ENCODE results near the gene SLC5A4.

SLC5A4 gene

GRCh38 chr22:32249231-32249630 is 5.9 kb downstream of the SLC5A4 start:
- DNase-seq (ENCODE audit: extremely low spot score) = no peak
- TF ChIP-seq CTCF (IDR thresholded peaks at IDR 0.05; ENCODE audit: control extremely low read depth, extremely low read depth, low read depth, missing control alignments) = no peak
- POLR2A ChIA-PET = no interaction called here
- CTCF ChIA-PET = interaction anchor here (1.6 kb wide), 1 partner anchor 17 kb away, joined by 6 read pairs; no protein-coding TSS in a partner anchor

- ChIA-PET CTCF (no interaction called here), POLR2A (no interaction called here)
- DNase-seq (ENCODE audit: extremely low spot score) = no peak
- no peak for TF ChIP-seq CTCF (IDR thresholded peaks at IDR 0.05; ENCODE audit: control extremely low read depth, extremely low read depth, low read depth, missing control alignments)
Measured at GRCh38 chr22:32248276-32248675, 6.9 kb downstream of the SLC5A4 start.

GRCh38 chr22:32246166-32246565 is 9.0 kb downstream of the SLC5A4 start:
- no peak for TF ChIP-seq CTCF (IDR thresholded peaks at IDR 0.05; ENCODE audit: control extremely low read depth, extremely low read depth, low read depth, missing control alignments)
- POLR2A ChIA-PET = no interaction called here
- no peak for DNase-seq (ENCODE audit: extremely low spot score)
- CTCF ChIA-PET = interaction anchor here (1.5 kb wide), 1 partner anchor 20 kb away, joined by 5 read pairs; no protein-coding TSS in a partner anchor

GRCh38 chr22:32245042-32245441 is 10.1 kb downstream of the SLC5A4 start:
- DNase-seq (ENCODE audit: extremely low spot score) = no peak
- ChIA-PET CTCF (interaction anchor here (1.5 kb wide), 1 partner anchor 21 kb away, joined by 5 read pairs; no protein-coding TSS in a partner anchor), POLR2A (no interaction called here)
- TF ChIP-seq CTCF (IDR thresholded peaks at IDR 0.05; ENCODE audit: control extremely low read depth, extremely low read depth, low read depth, missing control alignments) = no peak

- no peak for DNase-seq (ENCODE audit: extremely low spot score)
- ChIA-PET POLR2A (no interaction called here), CTCF (interaction anchor here (1.5 kb wide), 1 partner anchor 22 kb away, joined by 5 read pairs; no protein-coding TSS in a partner anchor)
- TF ChIP-seq CTCF (IDR thresholded peaks at IDR 0.05; ENCODE audit: control extremely low read depth, extremely low read depth, low read depth, missing control alignments) = no peak
Measured at GRCh38 chr22:32244547-32244946, 10.6 kb downstream of the SLC5A4 start.

GRCh38 chr22:32240461-32240860 is 14.7 kb downstream of the SLC5A4 start:
- ChIA-PET CTCF (interaction anchor here (0.8 kb wide), 1 partner anchor 150 kb away, joined by 3 read pairs; no protein-coding TSS in a partner anchor), POLR2A (no interaction called here)
- no peak for DNase-seq (ENCODE audit: extremely low spot score)
- TF ChIP-seq CTCF (IDR thresholded peaks at IDR 0.05; ENCODE audit: control extremely low read depth, extremely low read depth, low read depth, missing control alignments) = no peak

- ChIA-PET CTCF (no interaction called here), POLR2A (no interaction called here)
- DNase-seq (ENCODE audit: extremely low spot score) = no peak
- TF ChIP-seq CTCF (IDR thresholded peaks at IDR 0.05; ENCODE audit: control extremely low read depth, extremely low read depth, low read depth, missing control alignments) = no peak
Measured at GRCh38 chr22:32237906-32238305, 17.2 kb downstream of the SLC5A4 start.
